Non-pigmented ciliary epithelial cell (primary cell): Measurements from ENCODE around the gene SSX1.
"Not testable (repeated sequence)": the region's sequence is repeated elsewhere in the genome, so short reads cannot be mapped to it uniquely, and the experiment has no call there.

Experiments
- DNase-seq: peaks from one replicate; pipeline ENCODE4 v3.0.0-alpha.2; 2010; ENCODE audit warnings: low read depth

SSX1 gene, protein sequence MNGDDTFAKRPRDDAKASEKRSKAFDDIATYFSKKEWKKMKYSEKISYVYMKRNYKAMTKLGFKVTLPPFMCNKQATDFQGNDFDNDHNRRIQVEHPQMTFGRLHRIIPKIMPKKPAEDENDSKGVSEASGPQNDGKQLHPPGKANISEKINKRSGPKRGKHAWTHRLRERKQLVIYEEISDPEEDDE

DNA sequence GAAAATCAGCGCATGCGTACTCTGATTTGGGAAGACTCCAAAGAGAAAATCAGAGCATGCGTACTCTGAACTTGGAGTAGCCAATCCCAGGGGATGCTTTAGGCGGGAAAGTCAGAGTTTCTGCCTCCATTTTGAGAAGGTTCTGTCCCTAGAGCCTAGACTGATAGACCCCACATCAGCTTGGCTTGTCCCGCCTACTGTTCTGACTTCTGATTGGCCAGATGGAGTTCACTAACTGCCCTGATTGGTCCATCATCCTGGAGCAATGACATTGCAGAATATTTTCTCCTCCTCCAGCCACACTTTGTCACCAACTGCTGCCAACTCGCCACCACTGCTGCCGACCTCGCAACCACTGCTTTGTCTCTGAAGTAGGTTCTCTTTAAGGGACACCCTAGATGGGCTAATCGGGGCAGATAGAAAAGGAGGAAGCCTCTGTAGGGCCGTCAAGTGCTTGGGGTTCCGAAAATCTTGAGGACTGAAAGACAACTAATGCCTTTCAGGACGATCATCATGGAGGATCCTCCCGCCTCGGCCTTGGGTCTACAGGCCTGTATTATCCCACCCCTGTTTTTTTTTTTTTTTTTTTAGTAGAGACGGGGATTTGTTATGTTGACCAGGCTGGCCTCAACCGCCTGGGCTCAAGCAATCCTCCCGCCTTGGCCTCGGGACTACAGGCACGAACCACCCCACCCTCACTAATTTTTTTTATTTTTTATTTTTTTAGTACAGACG, at the start of gene SSX1:
Gene SSX1, plus strand, starts transcription at position 331 of the 735 bp plus-strand sequence. CDS start 1,850 bp downstream, outside the sequence.
- not testable (repeated sequence) for DNase-seq

DNA sequence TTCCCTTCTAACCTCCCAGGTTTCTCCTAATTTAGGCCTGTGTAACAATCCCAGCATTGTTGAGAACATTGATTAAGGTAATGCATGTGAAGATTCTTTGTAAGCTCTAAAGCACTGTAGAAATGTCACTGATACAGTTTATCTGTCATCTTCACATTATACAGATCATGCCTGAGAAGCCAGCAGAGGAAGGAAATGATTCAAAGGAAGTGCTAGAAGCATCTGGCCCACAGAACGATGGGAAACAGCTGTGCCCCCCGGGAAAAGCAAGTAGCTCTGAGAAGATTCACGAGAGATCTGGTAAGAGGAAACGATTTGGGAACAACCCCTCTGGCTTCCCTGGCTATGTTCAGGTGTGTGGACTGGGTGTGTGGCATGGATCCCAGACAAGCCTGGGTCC, 40.9 kb upstream of the SSX1 start:
- DNase-seq = not testable (repeated sequence)

DNA sequence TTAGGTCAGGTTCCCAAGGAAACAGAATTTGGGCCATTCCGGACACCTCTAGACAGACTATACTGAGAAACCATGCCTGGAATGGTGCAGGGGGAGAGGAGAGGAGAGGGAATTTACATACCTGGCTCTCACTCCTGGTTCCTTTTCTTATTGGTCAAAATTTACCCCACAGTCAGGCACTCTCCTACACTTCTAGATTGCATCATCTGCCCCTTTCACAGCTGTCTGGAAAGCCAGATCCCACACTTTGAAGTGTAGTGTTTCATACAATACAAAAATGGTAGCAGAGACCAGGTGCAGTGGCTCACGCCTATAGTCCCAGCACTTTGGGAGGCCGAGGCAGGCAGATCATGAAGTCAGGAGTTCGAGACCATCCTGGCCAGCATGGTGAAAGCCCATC, 31.0 kb upstream of the SSX1 start:
- DNase-seq = not testable (repeated sequence)

DNA sequence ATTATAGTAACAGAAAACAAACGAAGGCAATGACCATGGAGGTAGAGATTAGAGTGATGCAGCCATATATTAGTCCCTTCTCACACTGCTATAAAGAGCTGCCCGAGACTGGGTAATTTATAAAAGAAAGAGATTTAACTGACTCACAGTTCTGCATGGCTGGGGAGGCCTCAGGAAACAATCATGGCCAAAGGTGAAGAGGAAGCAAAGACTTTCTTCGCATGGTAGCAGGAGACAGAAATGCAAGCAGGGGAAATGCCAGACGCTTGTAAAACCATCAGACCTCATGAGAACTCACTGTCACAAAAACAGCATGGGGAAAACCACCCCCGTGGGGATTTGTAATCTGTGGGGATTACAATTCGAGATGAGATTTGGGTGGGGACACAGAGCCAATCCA, 2.2 kb upstream of the SSX1 start:
- not testable (repeated sequence) for DNase-seq

DNA sequence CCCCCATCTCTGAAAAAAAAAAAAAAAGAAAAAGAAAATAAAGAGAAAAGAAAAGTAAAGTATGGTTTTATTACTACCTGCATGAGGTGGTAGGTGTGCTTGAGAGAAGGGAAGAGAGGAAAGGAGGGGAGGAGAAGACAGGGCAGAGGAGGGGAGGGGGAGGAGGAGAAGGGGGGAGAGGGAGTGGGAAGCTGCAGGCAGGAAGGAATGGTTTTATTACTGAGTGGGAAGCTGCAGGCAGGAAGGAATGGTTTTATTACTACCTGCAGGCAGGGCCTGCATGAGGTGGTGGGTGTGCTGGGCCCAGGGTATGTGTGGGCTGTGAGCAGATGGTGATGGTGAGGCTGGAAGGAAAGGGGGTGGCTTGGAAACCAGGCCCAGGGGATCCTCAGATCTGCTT, 19.2 kb downstream of the SSX1 start:
- not testable (repeated sequence) for DNase-seq

DNA sequence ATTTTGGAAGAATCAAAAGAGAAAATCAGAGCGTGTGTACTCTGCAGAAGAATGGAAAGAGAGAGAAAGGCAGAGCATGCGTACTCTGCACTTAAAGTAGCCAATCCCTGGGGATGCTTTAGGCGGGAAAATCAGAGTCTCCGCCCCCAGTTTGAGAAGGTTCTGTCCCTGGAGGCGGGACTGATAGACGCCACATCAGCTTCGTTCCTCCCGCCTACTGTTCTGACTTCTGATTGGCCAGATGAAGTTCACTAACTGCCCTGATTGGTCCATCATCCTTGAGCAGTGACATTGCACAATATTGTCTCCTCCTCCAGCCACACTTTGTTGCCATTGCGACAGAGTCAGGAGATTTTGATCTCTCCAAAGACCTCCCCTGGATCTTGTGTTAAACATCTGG, 23.8 kb downstream of the SSX1 start:
- DNase-seq = no peak

DNA sequence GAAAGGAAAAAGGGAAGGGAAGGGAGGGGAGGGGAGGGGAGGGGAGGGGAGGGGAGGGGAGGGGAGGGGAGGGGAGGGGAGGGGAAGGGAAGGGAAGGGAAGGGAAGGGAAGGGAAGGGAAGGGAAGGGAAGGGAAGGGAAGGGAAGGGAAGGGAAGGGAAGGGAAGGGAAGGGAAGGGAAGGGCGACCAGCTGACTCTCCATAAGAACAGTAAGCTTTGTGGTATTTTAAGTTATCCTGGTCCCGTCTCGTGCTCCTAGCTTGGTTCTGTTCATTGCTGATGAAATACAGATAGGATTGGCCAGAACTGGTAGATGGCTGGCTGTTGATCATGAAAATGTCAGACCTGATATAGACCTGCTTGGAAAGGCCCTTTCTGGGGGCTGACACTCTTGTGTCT, 25.5 kb downstream of the SSX1 start:
- not testable (repeated sequence) for DNase-seq

DNA sequence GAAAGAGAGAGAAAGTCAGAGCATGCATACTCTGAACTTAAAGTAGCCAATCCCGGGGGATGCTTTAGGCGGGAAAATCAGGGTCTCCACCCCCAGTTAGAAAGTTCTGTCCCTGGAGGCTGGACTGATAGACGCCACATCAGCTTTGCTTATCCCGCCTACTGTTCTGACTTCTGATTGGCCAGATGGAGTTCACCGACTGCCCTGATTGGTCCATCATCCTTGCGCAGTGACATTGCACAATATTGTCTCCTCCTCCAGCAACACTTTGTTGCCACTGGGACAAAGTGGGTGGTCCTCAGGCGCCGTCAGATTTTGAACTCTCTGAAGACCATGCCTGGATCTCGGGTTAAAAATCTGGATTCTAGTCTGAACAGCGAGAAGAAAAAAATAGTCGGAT, 51.0 kb downstream of the SSX1 start:
- no peak for DNase-seq

DNA sequence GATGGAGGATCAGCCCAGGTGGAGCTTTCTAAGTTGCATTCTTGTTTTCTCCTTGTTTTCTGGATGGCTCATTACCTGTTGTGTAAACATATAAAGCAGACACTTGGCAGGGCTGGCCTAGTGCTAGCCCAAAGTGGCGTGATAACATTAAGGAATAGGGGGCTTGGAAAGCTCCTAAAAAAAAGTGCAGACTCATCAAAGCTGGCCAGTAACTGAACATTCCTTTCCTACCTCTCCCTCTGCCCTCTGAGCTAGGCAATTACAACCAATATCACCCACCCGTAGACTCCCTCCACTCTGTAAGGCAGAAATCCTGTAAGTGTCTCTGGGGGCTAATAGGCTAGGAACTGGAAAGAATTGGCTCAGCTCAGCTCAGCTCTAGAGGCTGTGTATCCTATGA, 58.8 kb downstream of the SSX1 start:
- DNase-seq = not testable (repeated sequence)
